H1 (cell line): Measurements from ENCODE around the gene NANP.

Source experiments
- TBP ChIP-seq: IDR thresholded peaks from 2 replicates; pipeline ENCODE4 v1.6.1; 2011; ENCODE audit warnings: low read depth, low read length, improper control_type of control experiment
- TCF12 ChIP-seq: IDR thresholded peaks from 2 replicates; pipeline ENCODE4 v1.6.1; 2011; ENCODE audit warnings: low read depth, mild to moderate bottlenecking, low read length

GRCh38 chr20:25579081-25579770 lies 44.6 kb downstream of the NANP start:
- TF ChIP-seq TCF12 (no peak), TBP (no peak)
